HEK293T (cell line): ENCODE data around the gene MYO1B.

Source experiments
- CTCF ChIA-PET: fragments of 350-600 bp; formaldehyde crosslinking; extraction: SDS; loops from one replicate; lab custom pipeline; 2021; ENCODE audit warnings: antibody characterized with exemption, inconsistent platforms; lab: Yijun Ruan, JAX
- POLR2A ChIA-PET: fragments of 350-600 bp; formaldehyde crosslinking; extraction: SDS; loops from one replicate; lab custom pipeline; 2020; ENCODE audit warnings: antibody characterized with exemption, inconsistent platforms; lab: Yijun Ruan, JAX
- DNase-seq: peaks from one replicate; pipeline ENCODE4 v3.0.0; 2012; ENCODE audit warnings: mixed read lengths; ENCODE audit errors: extremely low spot score
- ARNT ChIP-seq: fragments of 450-650 bp; IDR thresholded peaks from 2 replicates; pipeline ENCODE4 v1.6.1; 2017; ENCODE audit warnings: mild to moderate bottlenecking
- BHLHE40 ChIP-seq: fragments of 450-650 bp; IDR thresholded peaks from 2 replicates; pipeline ENCODE4 v1.6.1; 2016; ENCODE audit warnings: mild to moderate bottlenecking, moderate library complexity, borderline replicate concordance
- CTBP1 ChIP-seq: fragments of 450-650 bp; IDR thresholded peaks from 2 replicates; pipeline ENCODE4 v1.6.1; 2016; ENCODE audit warnings: borderline replicate concordance
- ELF4 ChIP-seq: fragments of 450-650 bp; IDR thresholded peaks from 2 replicates; pipeline ENCODE4 v1.6.1; 2017; ENCODE audit warnings: antibody characterized with exemption
- FOXA1 ChIP-seq: fragments of 450-650 bp; IDR thresholded peaks from 2 replicates; pipeline ENCODE4 v1.6.1; 2016; ENCODE audit warnings: mild to moderate bottlenecking
- FOXK2 ChIP-seq: fragments of 450-650 bp; IDR thresholded peaks from 2 replicates; pipeline ENCODE4 v1.6.1; 2016; ENCODE audit warnings: mild to moderate bottlenecking
- FOXM1 ChIP-seq: fragments of 450-650 bp; IDR thresholded peaks from 2 replicates; pipeline ENCODE4 v1.6.1; 2017; ENCODE audit warnings: mild to moderate bottlenecking, borderline replicate concordance
- HDGF ChIP-seq: fragments of 450-650 bp; IDR thresholded peaks from 2 replicates; pipeline ENCODE4 v1.6.1; 2017; ENCODE audit warnings: antibody characterized with exemption, borderline replicate concordance
- L3MBTL2 ChIP-seq: fragments of 450-650 bp; conservative IDR thresholded peaks from 2 replicates; pipeline ENCODE4 v1.6.1; 2016; ENCODE audit warnings: mild to moderate bottlenecking
- LEF1 ChIP-seq: fragments of 450-650 bp; IDR thresholded peaks from 2 replicates; pipeline ENCODE4 v1.6.1; 2017; ENCODE audit warnings: mild to moderate bottlenecking, borderline replicate concordance
- NFRKB ChIP-seq: fragments of 450-650 bp; IDR thresholded peaks from 2 replicates; pipeline ENCODE4 v1.6.1; 2016; ENCODE audit warnings: mild to moderate bottlenecking, moderate library complexity
- PKNOX1 ChIP-seq: fragments of 450-650 bp; IDR thresholded peaks from 2 replicates; pipeline ENCODE4 v1.6.1; 2016
- SP1 ChIP-seq: fragments of 450-650 bp; IDR thresholded peaks from 2 replicates; pipeline ENCODE4 v1.6.1; 2017
- SUZ12 ChIP-seq: fragments of 450-650 bp; IDR thresholded peaks from 2 replicates; pipeline ENCODE4 v1.6.1; 2016; ENCODE audit warnings: mild to moderate bottlenecking
- TARDBP ChIP-seq: fragments of 450-650 bp; IDR thresholded peaks from 2 replicates; pipeline ENCODE4 v1.6.1; 2016
- ZNF384 ChIP-seq: fragments of 450-650 bp; IDR thresholded peaks from 2 replicates; pipeline ENCODE4 v1.6.1; 2016

The MYO1B gene

GRCh38 chr2:191241418-191241817 lies 3.8 kb upstream of the MYO1B start:
- ChIA-PET POLR2A (no interaction called here), CTCF (no interaction called here)
- TF ChIP-seq NFRKB (no peak), ARNT (no peak), FOXK2 (no peak), TARDBP (no peak), FOXM1 (no peak), CTBP1 (no peak), BHLHE40 (no peak), HDGF (no peak), L3MBTL2 (no peak)
- DNase-seq, result no peak

GRCh38 chr2:191243154-191243553 lies 2.0 kb upstream of the MYO1B start:
- CTCF ChIA-PET, result interaction anchor here (0.6 kb wide), 1 partner anchor 17 kb away, joined by 3 read pairs; no protein-coding TSS in a partner anchor
- TF ChIP-seq ELF4 (no peak), HDGF (no peak), NFRKB (no peak), FOXM1 (no peak), BHLHE40 (no peak), LEF1 (no peak), ZNF384 (no peak), FOXK2 (no peak), SP1 (no peak), CTBP1 (no peak), SUZ12 (no peak), ARNT (no peak), L3MBTL2 (no peak), TARDBP (no peak), FOXA1 (no peak), PKNOX1 (no peak)
- no peak for DNase-seq
- POLR2A ChIA-PET, result no interaction called here

GRCh38 chr2:191244350-191244749 lies 854 bp upstream of the MYO1B start:
- POLR2A ChIA-PET, result no interaction called here

GRCh38 chr2:191245869-191246531 lies 796 bp downstream of the MYO1B start:
- ChIA-PET POLR2A (interaction anchor here (0.6 to 1.5 kb wide), 7 partner anchors 10 to 269 kb away, joined by 3 to 4 read pairs (median 3); no protein-coding TSS in a partner anchor), CTCF (interaction anchor here (0.7 kb wide), 1 partner anchor 17 kb away, joined by 6 read pairs; no protein-coding TSS in a partner anchor)
- TF ChIP-seq ZNF384 (no peak), L3MBTL2 (peak; percentile 92), PKNOX1 (peak; percentile 69)
- peak; percentile 61 for DNase-seq

More at GRCh38 chr2:191244350-191244749, 854 bp upstream of the MYO1B start:
- no peak for DNase-seq
- TF ChIP-seq PKNOX1 (no peak), ARNT (no peak), BHLHE40 (no peak), SUZ12 (no peak), ELF4 (no peak), SP1 (no peak), FOXM1 (no peak), FOXK2 (no peak), LEF1 (no peak), HDGF (no peak), L3MBTL2 (no peak), FOXA1 (no peak)
- CTCF ChIA-PET, result no interaction called here

- ChIA-PET POLR2A (interaction anchor here (0.6 to 1.5 kb wide), 5 partner anchors 14 to 431 kb away, joined by 3 to 5 read pairs (median 4); partner anchors contain the start of gene NABP1), CTCF (no interaction called here)
- no peak for DNase-seq
- TF ChIP-seq ARNT, result no peak
- TF ChIP-seq HDGF, result no peak
- TF ChIP-seq PKNOX1, result no peak
- TF ChIP-seq FOXM1, result no peak
- TF ChIP-seq L3MBTL2, result no peak
- TF ChIP-seq SUZ12, result no peak
- no peak for TF ChIP-seq ELF4
- TF ChIP-seq NFRKB, result no peak
- TF ChIP-seq ZNF384, result no peak
Measured at GRCh38 chr2:191246820-191247380, 1.7 kb downstream of the MYO1B start.
